ENCODE measurements around the gene CPPED1.

GRCh38 chr16:12732600-12732999 lies 71.1 kb downstream of the CPPED1 start:
- TF ChIP-seq, protein P1, sequence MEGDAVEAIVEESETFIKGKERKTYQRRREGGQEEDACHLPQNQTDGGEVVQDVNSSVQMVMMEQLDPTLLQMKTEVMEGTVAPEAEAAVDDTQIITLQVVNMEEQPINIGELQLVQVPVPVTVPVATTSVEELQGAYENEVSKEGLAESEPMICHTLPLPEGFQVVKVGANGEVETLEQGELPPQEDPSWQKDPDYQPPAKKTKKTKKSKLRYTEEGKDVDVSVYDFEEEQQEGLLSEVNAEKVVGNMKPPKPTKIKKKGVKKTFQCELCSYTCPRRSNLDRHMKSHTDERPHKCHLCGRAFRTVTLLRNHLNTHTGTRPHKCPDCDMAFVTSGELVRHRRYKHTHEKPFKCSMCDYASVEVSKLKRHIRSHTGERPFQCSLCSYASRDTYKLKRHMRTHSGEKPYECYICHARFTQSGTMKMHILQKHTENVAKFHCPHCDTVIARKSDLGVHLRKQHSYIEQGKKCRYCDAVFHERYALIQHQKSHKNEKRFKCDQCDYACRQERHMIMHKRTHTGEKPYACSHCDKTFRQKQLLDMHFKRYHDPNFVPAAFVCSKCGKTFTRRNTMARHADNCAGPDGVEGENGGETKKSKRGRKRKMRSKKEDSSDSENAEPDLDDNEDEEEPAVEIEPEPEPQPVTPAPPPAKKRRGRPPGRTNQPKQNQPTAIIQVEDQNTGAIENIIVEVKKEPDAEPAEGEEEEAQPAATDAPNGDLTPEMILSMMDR (conservative IDR thresholded peaks at IDR 0.05 in 1 of 2, IDR thresholded peaks at IDR 0.05 in 1 of 2; ENCODE audit: low read depth in 1 of 2, low read length in 2 of 2), result no peak
- no peak for TF ChIP-seq EZH2 (IDR thresholded peaks at IDR 0.05; ENCODE audit: low read length, missing control alignments)

All from fibroblast of lung (primary cell).